Osteoblast (primary cell): Measurements from ENCODE around the gene CPXM2. TPM values are rescaled to one million over a fixed set of nuclear protein-coding genes. Genes with fewer than 3 reads are reported as not detected.
A peak's percentile ranks its signal among the peaks of the same experiment; 100 is the strongest.

Experiments
- DNase-seq: peaks from one replicate; pipeline ENCODE4 v3.0.0; 2011; ENCODE audit warnings: low spot score, mixed read lengths; ENCODE audit not compliant: insufficient read length; ENCODE audit errors: missing footprints
- H2AFZ ChIP-seq: 2 replicates; pipeline ENCODE4 v1.6.0; 2011; ENCODE audit warnings: mild to moderate bottlenecking, low read length
- H3K27ac ChIP-seq: 2 replicates; pipeline ENCODE4 v1.5.1; 2011; ENCODE audit warnings: mild to moderate bottlenecking, low read depth, low read length, moderate library complexity
- H3K27me3 ChIP-seq: 2 replicates; pipeline ENCODE4 v1.6.0; 2012; ENCODE audit warnings: mild to moderate bottlenecking, control low read depth, inconsistent platforms, low read length, moderate library complexity; ENCODE audit not compliant: insufficient read depth
- H3K36me3 ChIP-seq: 2 replicates; pipeline ENCODE4 v1.5.1; 2011; ENCODE audit warnings: mild to moderate bottlenecking, low read length, control low read depth, moderate library complexity; ENCODE audit not compliant: insufficient read depth
- H3K4me1 ChIP-seq: 2 replicates; pipeline ENCODE4 v1.5.1; 2011; ENCODE audit warnings: mild to moderate bottlenecking, low read length, control low read depth, moderate library complexity; ENCODE audit not compliant: insufficient read depth
- H3K4me2 ChIP-seq: 2 replicates; pipeline ENCODE4 v1.6.0; 2011; ENCODE audit warnings: mild to moderate bottlenecking, low read length; ENCODE audit not compliant: insufficient read depth
- H3K4me3 ChIP-seq: fragments of 200-600 bp; sonication (generic); 3 replicates; pipeline ENCODE4 v1.5.1; 2012; ENCODE audit warnings: mild to moderate bottlenecking, low read length, inconsistent platforms; ENCODE audit not compliant: insufficient read depth
- H3K79me2 ChIP-seq: 2 replicates; pipeline ENCODE4 v1.6.0; 2012; ENCODE audit warnings: mild to moderate bottlenecking, low read length, control low read depth, inconsistent platforms; ENCODE audit not compliant: insufficient read depth
- H3K9me3 ChIP-seq: 2 replicates; pipeline ENCODE4 v1.5.1; 2011; ENCODE audit warnings: low read depth, low read length, control low read depth
- H4K20me1 ChIP-seq: 2 replicates; pipeline ENCODE4 v1.6.0; 2012; ENCODE audit warnings: mild to moderate bottlenecking, low read length, control low read depth; ENCODE audit not compliant: insufficient read depth
- total RNA-seq: library from RNA; depleted of rRNA; stranded (reverse); fragments of >200 nt; gene quantifications from 2 replicates; pipeline ENCODE4 v1.2.3, GENCODE V29; 2012
- TF ChIP-seq, protein P1 (sequence below): IDR thresholded peaks from 2 replicates; pipeline ENCODE4 v1.5.1; 2011; ENCODE audit warnings: mild to moderate bottlenecking, low read depth, low read length, moderate library complexity; ENCODE audit errors: extremely low read depth

Gene CPXM2
- total RNA-seq, 1 donor: 0.36 TPM

DNA sequence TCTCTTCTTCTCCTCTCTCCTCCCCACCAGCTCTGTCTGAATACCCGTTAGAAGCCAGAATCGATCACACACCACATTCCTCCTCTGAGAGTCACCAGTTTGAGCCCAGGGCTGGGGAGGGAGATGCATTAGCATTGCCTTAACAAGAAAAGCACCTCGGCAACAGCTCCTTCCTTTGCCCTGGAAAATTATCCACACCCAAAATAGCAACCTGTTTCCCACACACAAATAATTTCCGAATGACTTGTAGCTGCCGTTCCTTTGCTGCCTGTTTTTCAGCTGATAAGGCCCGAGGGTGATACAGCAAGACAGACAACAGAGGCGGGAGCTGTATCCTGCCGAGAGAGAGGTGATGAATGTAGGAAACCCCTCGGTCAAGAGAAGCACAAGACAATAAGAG, 91.3 kb downstream of the CPXM2 start:
- Histone ChIP-seq H3K79me2 (no peaks in the 10 kb centered on the region), H3K4me3 (no peak overlapping the region), H3K9me3 (no peaks in the 10 kb centered on the region), H2AFZ (no peak overlapping the region), H3K27me3 (no peaks in the 10 kb centered on the region), H3K36me3 (no peaks in the 10 kb centered on the region), H4K20me1 (no peaks in the 10 kb centered on the region), H3K4me2 (no peak overlapping the region), H3K4me1 (no peaks in the 10 kb centered on the region), H3K27ac (no peak overlapping the region)
- TF ChIP-seq, protein P1, sequence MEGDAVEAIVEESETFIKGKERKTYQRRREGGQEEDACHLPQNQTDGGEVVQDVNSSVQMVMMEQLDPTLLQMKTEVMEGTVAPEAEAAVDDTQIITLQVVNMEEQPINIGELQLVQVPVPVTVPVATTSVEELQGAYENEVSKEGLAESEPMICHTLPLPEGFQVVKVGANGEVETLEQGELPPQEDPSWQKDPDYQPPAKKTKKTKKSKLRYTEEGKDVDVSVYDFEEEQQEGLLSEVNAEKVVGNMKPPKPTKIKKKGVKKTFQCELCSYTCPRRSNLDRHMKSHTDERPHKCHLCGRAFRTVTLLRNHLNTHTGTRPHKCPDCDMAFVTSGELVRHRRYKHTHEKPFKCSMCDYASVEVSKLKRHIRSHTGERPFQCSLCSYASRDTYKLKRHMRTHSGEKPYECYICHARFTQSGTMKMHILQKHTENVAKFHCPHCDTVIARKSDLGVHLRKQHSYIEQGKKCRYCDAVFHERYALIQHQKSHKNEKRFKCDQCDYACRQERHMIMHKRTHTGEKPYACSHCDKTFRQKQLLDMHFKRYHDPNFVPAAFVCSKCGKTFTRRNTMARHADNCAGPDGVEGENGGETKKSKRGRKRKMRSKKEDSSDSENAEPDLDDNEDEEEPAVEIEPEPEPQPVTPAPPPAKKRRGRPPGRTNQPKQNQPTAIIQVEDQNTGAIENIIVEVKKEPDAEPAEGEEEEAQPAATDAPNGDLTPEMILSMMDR: no peak
- DNase-seq: no peak

DNA sequence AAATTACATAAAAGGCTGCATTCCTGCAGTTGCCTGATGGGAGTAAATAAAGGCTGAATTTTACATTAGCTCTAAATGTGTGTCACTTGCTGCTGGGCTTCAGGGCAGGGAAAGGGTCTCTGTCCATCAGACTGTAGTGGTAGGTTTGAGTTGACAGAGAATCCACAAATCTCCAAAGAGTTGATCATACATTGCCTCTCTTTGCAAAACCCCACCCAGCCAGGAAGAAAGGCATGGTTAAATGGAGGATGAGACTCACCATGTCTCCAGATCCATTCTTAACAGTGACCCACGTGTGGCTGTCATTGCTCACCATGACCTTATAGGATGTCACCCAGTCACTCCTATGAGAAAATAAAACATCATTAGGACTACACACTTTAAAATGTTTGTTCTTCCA, 92.8 kb downstream of the CPXM2 start:
- H3K27ac ChIP-seq: no peak overlapping the region
- H2AFZ ChIP-seq: no peak overlapping the region
- no peak overlapping the region for H3K4me2 ChIP-seq
- peak; percentile 48 for DNase-seq
- no peaks in the 10 kb centered on the region for H3K79me2 ChIP-seq
- no peaks in the 10 kb centered on the region for H3K36me3 ChIP-seq
- TF ChIP-seq, protein P1: no peak
- no peak overlapping the region for H3K4me3 ChIP-seq
- no peaks in the 10 kb centered on the region for H3K4me1 ChIP-seq
- no peaks in the 10 kb centered on the region for H3K9me3 ChIP-seq
- no peaks in the 10 kb centered on the region for H4K20me1 ChIP-seq
- no peaks in the 10 kb centered on the region for H3K27me3 ChIP-seq

DNA sequence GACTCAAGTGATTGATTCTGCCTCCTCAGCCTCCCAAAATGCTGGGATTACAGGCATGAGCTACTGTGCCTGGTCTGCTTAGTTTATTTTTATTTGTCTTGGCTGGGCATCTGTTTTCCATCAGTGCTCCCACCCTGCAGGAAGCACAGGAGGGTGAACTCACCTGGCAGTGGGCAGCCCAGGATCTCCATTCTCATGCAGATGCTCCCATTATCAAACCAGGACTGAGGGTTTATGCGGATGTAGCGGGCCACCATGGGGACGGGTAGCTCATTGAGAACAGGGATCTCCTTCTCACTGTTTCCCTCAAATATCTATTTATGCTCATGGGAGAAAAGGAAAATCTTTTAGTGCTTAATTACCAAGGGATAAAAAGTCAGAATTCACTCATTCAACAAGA, 93.8 kb downstream of the CPXM2 start:
- no peak overlapping the region for H2AFZ ChIP-seq
- TF ChIP-seq, protein P1: no peak
- H3K36me3 ChIP-seq: no peaks in the 10 kb centered on the region
- no peaks in the 10 kb centered on the region for H3K79me2 ChIP-seq
- H3K4me1 ChIP-seq: no peaks in the 10 kb centered on the region
- H3K9me3 ChIP-seq: no peaks in the 10 kb centered on the region
- H3K4me2 ChIP-seq: no peak overlapping the region
- H4K20me1 ChIP-seq: no peaks in the 10 kb centered on the region
- no peak for DNase-seq
- no peak overlapping the region for H3K27ac ChIP-seq
- H3K27me3 ChIP-seq: no peaks in the 10 kb centered on the region
- no peak overlapping the region for H3K4me3 ChIP-seq

DNA sequence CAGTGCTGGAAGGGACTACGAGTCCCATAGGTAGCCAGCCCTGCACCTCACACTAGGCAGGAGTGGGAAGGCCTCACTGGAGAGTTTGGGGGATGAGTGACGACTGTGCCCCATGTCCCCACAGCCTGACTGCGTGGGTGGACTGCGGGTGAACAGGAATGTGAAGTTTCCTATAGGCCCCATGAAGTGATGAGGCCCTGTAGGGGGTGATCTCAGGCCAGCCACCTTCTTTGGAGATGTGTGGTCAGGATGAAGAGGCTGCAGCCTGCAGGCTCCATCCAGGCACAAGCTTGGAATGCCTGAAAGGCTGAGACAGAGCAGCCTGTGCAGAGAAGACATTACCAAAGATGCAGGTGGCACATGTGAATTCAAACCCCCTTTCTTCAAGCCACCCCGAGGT, 94.9 kb downstream of the CPXM2 start:
- TF ChIP-seq, protein P1: no peak
- no peak overlapping the region for H3K4me2 ChIP-seq
- no peak overlapping the region for H2AFZ ChIP-seq
- no peaks in the 10 kb centered on the region for H3K79me2 ChIP-seq
- H3K9me3 ChIP-seq: no peaks in the 10 kb centered on the region
- no peak overlapping the region for H3K4me3 ChIP-seq
- no peak overlapping the region for H3K27ac ChIP-seq
- H3K36me3 ChIP-seq: no peaks in the 10 kb centered on the region
- DNase-seq: no peak
- no peaks in the 10 kb centered on the region for H4K20me1 ChIP-seq
- H3K27me3 ChIP-seq: no peaks in the 10 kb centered on the region
- H3K4me1 ChIP-seq: no peaks in the 10 kb centered on the region
